Mucosa of rectum (tissue), 2 donors: ENCODE measurements around the gene EIF4H.
"Not testable (repeated sequence)": the region's sequence is repeated elsewhere in the genome, so short reads cannot be mapped to it uniquely, and the experiment has no call there.

Source experiments
- H3K27ac ChIP-seq, 2 donors: one replicate each; pipeline ENCODE4 v1.7.0; 2013; ENCODE audit warnings: inconsistent platforms in 2 of 2, low read depth in 2 of 2, low read length in 2 of 2
- H3K27me3 ChIP-seq, 2 donors: one replicate each; pipeline ENCODE4 v1.7.0; 2013; ENCODE audit warnings: low read length in 2 of 2; ENCODE audit not compliant: control insufficient read depth in 2 of 2, insufficient read depth in 2 of 2
- H3K36me3 ChIP-seq, 2 donors: one replicate each; pipeline ENCODE4 v1.7.0; 2013; ENCODE audit warnings: low read length in 2 of 2; ENCODE audit not compliant: control insufficient read depth in 2 of 2, insufficient read depth in 2 of 2
- H3K4me1 ChIP-seq, 2 donors: one replicate each; pipeline ENCODE4 v1.7.0; 2013; ENCODE audit warnings: low read length in 2 of 2, mild to moderate bottlenecking in 1 of 2; ENCODE audit not compliant: control insufficient read depth in 2 of 2, insufficient read depth in 2 of 2
- H3K4me3 ChIP-seq, 2 donors: one replicate each; pipeline ENCODE4 v1.7.0; 2013; ENCODE audit warnings: low read length in 2 of 2
- H3K9ac ChIP-seq, 2 donors: one replicate each; pipeline ENCODE4 v1.7.0; 2013; ENCODE audit warnings: low read length in 2 of 2, low read depth in 1 of 2, mild to moderate bottlenecking in 1 of 2
- H3K9me3 ChIP-seq, 2 donors: one replicate each; pipeline ENCODE4 v1.7.0; 2013; ENCODE audit warnings: low read length in 2 of 2; ENCODE audit not compliant: control insufficient read depth in 2 of 2
- donor health status: healthy.
- donor health status: Normal muscosa, but diverticular disease.

Gene EIF4H

GRCh38 chr7:74195139-74195860, 21.1 kb downstream of the EIF4H start:
- not testable (repeated sequence) for H3K4me3 ChIP-seq, H3K9me3 ChIP-seq, H3K4me1 ChIP-seq, H3K9ac ChIP-seq, H3K27ac ChIP-seq, H3K27me3 ChIP-seq
- H3K36me3 ChIP-seq, result peaks cover 48 to 55% of the 10 kb centered on the region in 2 donors

DNA sequence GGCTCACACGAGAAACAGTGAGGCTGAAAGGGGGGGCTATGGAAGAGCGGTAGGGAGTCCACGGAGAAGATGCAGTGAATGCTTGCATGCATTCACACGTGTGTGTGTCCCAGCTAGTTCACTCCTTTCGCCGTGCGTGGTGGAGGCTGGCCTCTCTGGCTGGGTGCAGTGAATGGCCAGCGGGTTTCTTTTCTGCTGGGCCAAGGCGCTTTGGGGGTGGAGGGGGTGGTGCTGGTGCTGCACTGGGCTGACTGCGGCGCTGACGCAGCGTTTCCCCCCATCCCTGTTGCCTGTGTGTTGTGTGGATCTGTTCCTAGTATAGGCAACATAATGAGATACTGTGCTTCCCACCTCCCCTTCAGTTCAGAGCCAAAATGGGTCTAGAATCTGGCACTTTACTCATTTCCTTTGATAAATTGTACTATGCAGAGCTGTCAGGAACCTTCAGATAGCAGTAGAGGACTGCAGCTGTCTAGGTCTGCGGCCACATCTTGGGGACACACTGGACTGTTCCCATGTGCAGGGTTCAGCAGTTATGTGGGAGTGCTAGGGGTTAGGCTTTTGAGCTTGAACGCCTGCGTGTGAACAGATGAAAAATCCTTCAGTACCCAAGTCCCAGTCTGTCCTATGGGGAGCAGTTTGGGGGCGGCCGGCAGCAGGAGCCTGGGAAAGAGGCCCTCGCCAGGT, 22.0 kb downstream of the EIF4H start:
- peaks cover 41 to 47% of the 10 kb centered on the region in 2 donors for H3K36me3 ChIP-seq
- not testable (repeated sequence) for H3K9ac ChIP-seq, H3K27me3 ChIP-seq, H3K4me3 ChIP-seq, H3K4me1 ChIP-seq, H3K9me3 ChIP-seq, H3K27ac ChIP-seq

DNA sequence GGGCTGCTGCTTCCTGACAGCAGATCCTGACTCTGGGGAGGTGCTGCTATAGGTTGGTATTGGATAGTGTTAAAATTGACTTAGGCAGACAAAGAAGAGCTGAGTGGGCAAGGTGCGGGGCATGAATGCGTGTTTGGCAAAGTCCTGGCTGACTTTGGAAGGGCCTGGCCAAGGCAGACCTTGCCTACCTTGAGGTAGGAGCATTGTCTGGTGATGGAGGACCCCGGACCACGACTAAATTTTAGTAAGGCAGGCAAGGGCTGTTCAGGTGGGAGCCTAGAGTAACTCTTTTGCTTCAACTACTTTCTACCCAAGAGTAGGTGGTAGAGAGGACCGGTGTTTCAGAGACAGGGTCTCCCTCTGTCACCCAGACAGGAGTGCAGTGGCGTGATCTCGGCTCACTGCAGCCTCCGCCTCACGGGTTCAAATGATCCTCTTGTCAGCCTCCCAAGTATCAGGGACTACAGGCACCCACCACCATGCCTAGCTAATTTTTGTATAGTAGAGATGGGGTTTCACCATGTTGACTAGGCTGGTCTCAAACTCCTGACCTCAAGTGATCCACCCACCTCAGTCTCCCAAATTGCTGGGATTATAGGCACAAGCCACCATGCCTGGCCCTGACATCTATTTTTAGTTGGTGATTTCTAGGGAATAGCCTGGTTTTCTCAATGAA, 23.4 kb downstream of the EIF4H start:
- Histone ChIP-seq H3K4me1 (no peaks in the 10 kb centered on the region), H3K27me3 (no peaks in the 10 kb centered on the region), H3K27ac (no peak overlapping the region), H3K4me3 (no peak overlapping the region), H3K9me3 (no peaks in the 10 kb centered on the region), H3K36me3 (peaks cover 31 to 38% of the 10 kb centered on the region in 2 donors), H3K9ac (no peak overlapping the region)

DNA sequence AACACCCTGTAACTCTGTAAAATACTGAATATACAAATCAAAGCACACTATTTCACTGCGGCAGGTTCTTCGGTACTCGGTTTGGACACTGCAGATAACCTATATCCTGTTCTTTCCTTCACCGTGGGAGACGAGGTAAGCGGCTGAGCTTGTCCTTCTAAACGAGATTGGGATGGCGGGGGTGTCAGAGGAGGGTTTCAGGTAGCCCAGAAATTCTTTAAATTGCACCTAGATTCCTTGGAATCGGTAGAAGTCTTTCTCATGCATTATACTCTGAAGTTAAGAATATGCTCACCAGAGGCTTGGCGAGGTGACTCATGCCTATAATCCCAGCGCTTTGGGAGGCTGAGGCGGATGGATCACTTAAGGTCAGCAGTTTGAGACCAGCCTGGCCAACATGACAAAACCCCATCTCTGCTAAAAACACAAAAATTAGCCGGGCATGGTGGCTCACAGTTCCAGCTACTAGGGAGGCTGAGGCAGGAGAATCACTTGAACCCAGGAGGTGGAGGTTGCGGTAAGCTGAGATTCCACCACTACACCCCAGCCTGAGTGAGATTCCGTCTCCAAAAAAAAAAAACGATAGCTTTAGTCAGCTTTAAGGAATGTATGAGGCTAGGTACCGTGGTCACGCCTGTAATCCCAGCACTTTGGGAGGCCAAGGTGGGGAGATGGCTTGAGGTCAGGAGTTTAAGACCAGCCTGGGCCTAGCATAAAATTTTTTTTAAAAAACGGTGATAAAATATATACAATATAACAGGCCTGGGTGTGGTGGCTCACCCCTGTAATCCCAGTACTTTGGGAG, 25.6 kb downstream of the EIF4H start:
- Histone ChIP-seq H3K4me3 (no peak overlapping the region), H3K9ac (no peak overlapping the region), H3K27ac (no peak overlapping the region), H3K4me1 (no peaks in the 10 kb centered on the region), H3K36me3 (peaks cover 10 to 19% of the 10 kb centered on the region in 2 donors), H3K9me3 (no peaks in the 10 kb centered on the region), H3K27me3 (peaks cover 2 to 3% of the 10 kb centered on the region in 2 donors)

DNA sequence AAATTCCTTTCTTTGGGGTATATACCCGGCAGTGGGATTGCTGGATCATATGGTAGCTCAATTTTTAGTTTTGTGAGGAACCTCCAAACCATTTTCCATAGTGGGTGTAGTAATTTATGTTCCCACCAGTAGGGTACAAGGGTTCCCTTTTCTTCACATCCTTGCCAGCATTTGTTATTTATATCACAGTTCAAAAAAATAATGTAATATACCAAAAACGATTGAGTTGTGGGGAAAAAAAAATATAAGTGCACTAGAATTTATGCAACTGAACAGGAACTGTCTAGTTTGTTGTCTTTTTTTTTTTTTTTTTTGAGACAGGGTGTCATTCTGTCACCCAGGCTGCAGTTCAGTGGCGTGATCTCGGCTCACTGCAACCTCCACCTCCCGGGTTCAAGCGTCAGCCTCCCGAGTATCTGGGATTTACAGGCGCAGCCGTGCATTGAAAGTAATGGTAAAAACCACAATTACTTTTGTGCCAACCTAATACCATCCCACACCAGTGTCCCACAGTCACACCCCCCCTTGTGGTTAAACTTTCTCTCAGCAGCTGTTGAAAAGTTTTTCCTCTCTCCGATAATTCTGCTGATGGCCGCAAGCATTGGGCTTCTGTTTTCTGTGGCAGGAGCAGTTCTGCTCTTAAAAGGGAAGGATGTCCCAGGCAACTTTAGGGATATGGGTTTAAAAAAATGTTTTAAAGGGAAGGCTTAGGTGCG, 28.8 kb downstream of the EIF4H start:
- no peak overlapping the region for H3K4me3 ChIP-seq
- peaks cover 2 to 6% of the 10 kb centered on the region in 2 donors for H3K27me3 ChIP-seq
- no peaks in the 10 kb centered on the region for H3K9me3 ChIP-seq
- H3K9ac ChIP-seq, result no peak overlapping the region
- no peak overlapping the region for H3K27ac ChIP-seq
- H3K4me1 ChIP-seq, result peaks cover 2 to 4% of the 10 kb centered on the region in 2 donors
- peaks cover 0 to under 1% of the 10 kb centered on the region in 2 donors for H3K36me3 ChIP-seq

GRCh38 chr7:74203956-74204618, 29.9 kb downstream of the EIF4H start:
- Histone ChIP-seq H3K27me3 (peaks cover 2 to 6% of the 10 kb centered on the region in 2 donors), H3K27ac (no peak overlapping the region), H3K4me1 (peaks cover 2 to 4% of the 10 kb centered on the region in 2 donors), H3K36me3 (no peaks in the 10 kb centered on the region), H3K9me3 (no peaks in the 10 kb centered on the region), H3K9ac (no peak overlapping the region), H3K4me3 (no peak overlapping the region)

GRCh38 chr7:74206052-74206451, 31.9 kb downstream of the EIF4H start:
- not testable (repeated sequence) for H3K27me3 ChIP-seq, H3K4me1 ChIP-seq, H3K9ac ChIP-seq, H3K4me3 ChIP-seq, H3K27ac ChIP-seq, H3K36me3 ChIP-seq, H3K9me3 ChIP-seq

DNA sequence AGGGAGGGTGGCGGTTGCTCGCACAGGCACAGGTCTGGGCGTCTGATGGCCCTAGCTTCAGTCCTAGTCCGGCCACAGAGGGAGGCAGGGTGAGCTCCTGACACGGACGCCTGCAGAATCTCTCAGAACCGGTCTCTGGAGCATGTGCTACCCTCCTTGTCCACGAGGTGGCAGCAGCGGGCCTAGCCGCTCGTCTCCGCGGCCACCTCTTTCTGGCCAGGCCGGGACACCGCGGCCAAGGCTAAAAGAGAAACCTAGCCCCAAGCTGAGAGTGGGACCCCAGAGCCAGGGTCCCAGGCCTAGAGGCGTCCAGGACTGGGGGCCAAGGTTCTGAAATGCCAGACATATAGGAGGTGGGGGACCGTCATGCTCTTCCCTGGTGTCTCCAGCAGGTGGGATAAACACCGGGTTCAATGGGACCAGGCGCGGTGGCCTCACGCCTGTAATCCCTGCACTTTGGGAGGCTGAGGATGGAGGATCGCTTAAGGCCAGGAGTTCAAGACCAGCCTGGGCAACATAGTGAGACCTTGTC, 32.5 kb downstream of the EIF4H start:
- H3K36me3 ChIP-seq, result no peaks in the 10 kb centered on the region
- no peaks in the 10 kb centered on the region for H3K9me3 ChIP-seq
- peaks cover 2 to 7% of the 10 kb centered on the region in 2 donors for H3K4me1 ChIP-seq
- H3K27ac ChIP-seq, result no peak overlapping the region
- H3K4me3 ChIP-seq, result peak overlapping the region; percentile 36 to 65
- peaks cover 2 to 6% of the 10 kb centered on the region in 2 donors for H3K27me3 ChIP-seq
- peak overlapping the region; percentile 24 to 47 for H3K9ac ChIP-seq

DNA sequence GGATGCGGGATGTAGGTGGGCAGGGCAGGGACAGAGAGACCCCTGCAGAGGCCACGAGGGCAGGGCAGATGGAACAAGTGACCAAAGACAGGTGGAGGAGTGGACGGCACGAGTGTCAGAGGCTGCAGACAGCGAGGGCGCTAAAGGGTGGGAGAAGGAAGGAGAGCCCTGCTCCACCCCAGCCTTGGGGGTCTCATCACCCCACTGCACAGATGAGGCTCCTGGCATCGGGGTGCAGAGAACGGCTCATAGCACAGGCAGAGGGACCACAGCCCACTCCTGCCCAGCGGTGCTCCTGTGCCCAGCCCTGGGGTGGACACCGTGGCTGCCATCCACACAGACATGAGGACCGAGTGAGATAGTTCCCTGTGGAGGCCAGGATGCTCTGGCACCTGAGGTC, 33.4 kb downstream of the EIF4H start:
- Histone ChIP-seq H3K4me1 (peaks cover 2 to 7% of the 10 kb centered on the region in 2 donors), H3K4me3 (no peak overlapping the region), H3K27me3 (peaks cover 2 to 6% of the 10 kb centered on the region in 2 donors), H3K9me3 (no peaks in the 10 kb centered on the region), H3K27ac (no peak overlapping the region), H3K36me3 (no peaks in the 10 kb centered on the region), H3K9ac (no peak overlapping the region)
